CD4-positive, alpha-beta T cell (primary cell): ENCODE measurements around the gene PDE3A. TPM values are rescaled to one million over a fixed set of nuclear protein-coding genes. Genes with fewer than 3 reads are reported as not detected.

ENCODE experiments used
- ATAC-seq: fragments of 200-7000 bp; cut with Tn5 transposase; one replicate; pipeline ENCODE4 v1.10.0; 2022; ENCODE audit warnings: mild to moderate bottlenecking; ENCODE audit not compliant: poor library complexity
- CTCF ChIA-PET: fragments of 350-600 bp; sonication (Branson Sonifier 250); formaldehyde crosslinking; loops from one replicate; lab custom pipeline; 2021; ENCODE audit warnings: antibody characterized with exemption, inconsistent platforms; lab: Charles Lee
- POLR2A ChIA-PET: fragments of 350-600 bp; sonication (Branson Sonifier 250); formaldehyde crosslinking; loops from one replicate; lab custom pipeline; 2021; ENCODE audit warnings: antibody characterized with exemption, inconsistent platforms; lab: Charles Lee
- DNase-seq, 14 experiments: peaks; one replicate each; pipeline ENCODE4 v3.0.0-alpha.2; 2013 to 2020; ENCODE audit warnings: mixed read lengths in 2 of 14
- H3K27ac ChIP-seq, 2 donors: one replicate each; pipeline versions ENCODE4 v1.5.1 to v1.7.0; 2013; ENCODE audit warnings: low read length in 2 of 2, low read depth in 1 of 2, mild to moderate bottlenecking in 1 of 2
- H3K27me3 ChIP-seq, 2 experiments: 1 replicate in 1 of 2; 2 replicates in 1 of 2; pipeline versions ENCODE4 v1.6.1 to v1.7.0; 2013; ENCODE audit warnings: low read length in 2 of 2, control low read depth in 1 of 2, mild to moderate bottlenecking in 1 of 2, moderate library complexity in 1 of 2; ENCODE audit not compliant: insufficient read depth in 2 of 2, control insufficient read depth in 1 of 2
- H3K36me3 ChIP-seq: one replicate; pipeline ENCODE4 v1.6.1; 2013; ENCODE audit warnings: low read length, control low read depth; ENCODE audit not compliant: insufficient read depth
- H3K4me1 ChIP-seq: one replicate; pipeline ENCODE4 v1.6.1; 2013; ENCODE audit warnings: low read length, control low read depth; ENCODE audit not compliant: insufficient read depth
- H3K4me3 ChIP-seq: one replicate; pipeline ENCODE4 v1.5.1; 2013; ENCODE audit warnings: mild to moderate bottlenecking, low read length, moderate library complexity
- H3K9me3 ChIP-seq, 2 experiments: 1 replicate in 1 of 2; 2 replicates in 1 of 2; pipeline versions ENCODE4 v1.6.1 to v1.7.0; 2013; ENCODE audit warnings: low read length in 2 of 2, mild to moderate bottlenecking in 2 of 2, control low read depth in 1 of 2, moderate library complexity in 1 of 2; ENCODE audit not compliant: control insufficient read depth in 1 of 2, insufficient read depth in 1 of 2
- H3K27ac Mint-ChIP-seq: one replicate; pipeline ENCODE4 v1.8.0; 2020; ENCODE audit warnings: mixed read lengths
- H3K27me3 Mint-ChIP-seq: one replicate; pipeline ENCODE4 v1.8.0; 2021; ENCODE audit warnings: mixed read lengths
- H3K36me3 Mint-ChIP-seq: one replicate; pipeline ENCODE4 v1.8.0; 2021; ENCODE audit warnings: low read depth, mixed read lengths
- H3K4me1 Mint-ChIP-seq: one replicate; pipeline ENCODE4 v1.8.0; 2021; ENCODE audit warnings: low read depth, mixed read lengths
- H3K4me3 Mint-ChIP-seq: one replicate; pipeline ENCODE4 v1.8.0; 2020; ENCODE audit warnings: mild to moderate bottlenecking, mixed read lengths
- H3K9me3 Mint-ChIP-seq: one replicate; pipeline ENCODE4 v1.8.0; 2020; ENCODE audit warnings: mixed read lengths
- intact Hi-C, 2 experiments: fragments of 100-400 bp; cut with DNase I in 1 of 2; cut with micrococcal nuclease in 1 of 2; formaldehyde crosslinking; loops; one replicate each; pipeline versions ENCODE4 v1.15.1 to v1.9.0; 2023 to 2025; cut with DNase I, micrococcal nuclease
- total RNA-seq, 174 experiments: library from RNA in 2 of 174; stranded (reverse) in 2 of 174; gene quantifications; one replicate each; pipeline ENCODE4 v1.2.3 and lab custom pipeline; 2021 to 2026
- TF ChIP-seq, protein P1 (sequence below): fragments of 200-600 bp; IDR thresholded peaks from one replicate; pipeline ENCODE4 v1.8.0; 2022; ENCODE audit warnings: antibody characterized with exemption, mild to moderate bottlenecking

Gene PDE3A
- total RNA-seq, 2 experiments from 2014 or later, result not detected

- H3K36me3 Mint-ChIP-seq, result no peaks in the 10 kb centered on the region
- ATAC-seq, result no peak
- H3K4me3 Mint-ChIP-seq, result no peak overlapping the region
- H3K4me1 Mint-ChIP-seq, result no peaks in the 10 kb centered on the region
- no peaks in the 10 kb centered on the region for H3K4me1 ChIP-seq
- intact Hi-C loops, result no loop called here
- H3K9me3 Mint-ChIP-seq, result no peaks in the 10 kb centered on the region
- peaks cover 0 to 17% of the 10 kb centered on the region in 2 experiments for H3K9me3 ChIP-seq
- no peak for DNase-seq
- no peak overlapping the region for H3K27ac Mint-ChIP-seq
- no peak overlapping the region for H3K4me3 ChIP-seq
- TF ChIP-seq, protein P1, sequence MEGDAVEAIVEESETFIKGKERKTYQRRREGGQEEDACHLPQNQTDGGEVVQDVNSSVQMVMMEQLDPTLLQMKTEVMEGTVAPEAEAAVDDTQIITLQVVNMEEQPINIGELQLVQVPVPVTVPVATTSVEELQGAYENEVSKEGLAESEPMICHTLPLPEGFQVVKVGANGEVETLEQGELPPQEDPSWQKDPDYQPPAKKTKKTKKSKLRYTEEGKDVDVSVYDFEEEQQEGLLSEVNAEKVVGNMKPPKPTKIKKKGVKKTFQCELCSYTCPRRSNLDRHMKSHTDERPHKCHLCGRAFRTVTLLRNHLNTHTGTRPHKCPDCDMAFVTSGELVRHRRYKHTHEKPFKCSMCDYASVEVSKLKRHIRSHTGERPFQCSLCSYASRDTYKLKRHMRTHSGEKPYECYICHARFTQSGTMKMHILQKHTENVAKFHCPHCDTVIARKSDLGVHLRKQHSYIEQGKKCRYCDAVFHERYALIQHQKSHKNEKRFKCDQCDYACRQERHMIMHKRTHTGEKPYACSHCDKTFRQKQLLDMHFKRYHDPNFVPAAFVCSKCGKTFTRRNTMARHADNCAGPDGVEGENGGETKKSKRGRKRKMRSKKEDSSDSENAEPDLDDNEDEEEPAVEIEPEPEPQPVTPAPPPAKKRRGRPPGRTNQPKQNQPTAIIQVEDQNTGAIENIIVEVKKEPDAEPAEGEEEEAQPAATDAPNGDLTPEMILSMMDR, result no peak
- no peak overlapping the region for H3K27ac ChIP-seq
- ChIA-PET POLR2A (no interaction called here), CTCF (no interaction called here)
- no peaks in the 10 kb centered on the region for H3K36me3 ChIP-seq
- H3K27me3 ChIP-seq, result peaks cover 17 to 44% of the 10 kb centered on the region in 2 experiments
- peaks cover 56% of the 10 kb centered on the region for H3K27me3 Mint-ChIP-seq
Observed at GRCh38 chr12:20368651-20369304, 441 bp downstream of the PDE3A start.

- H3K4me3 ChIP-seq, result no peak overlapping the region
- H3K27me3 Mint-ChIP-seq, result peaks cover 59% of the 10 kb centered on the region
Observed at GRCh38 chr12:20369305-20370013, 1.1 kb downstream of the PDE3A start.

DNA sequence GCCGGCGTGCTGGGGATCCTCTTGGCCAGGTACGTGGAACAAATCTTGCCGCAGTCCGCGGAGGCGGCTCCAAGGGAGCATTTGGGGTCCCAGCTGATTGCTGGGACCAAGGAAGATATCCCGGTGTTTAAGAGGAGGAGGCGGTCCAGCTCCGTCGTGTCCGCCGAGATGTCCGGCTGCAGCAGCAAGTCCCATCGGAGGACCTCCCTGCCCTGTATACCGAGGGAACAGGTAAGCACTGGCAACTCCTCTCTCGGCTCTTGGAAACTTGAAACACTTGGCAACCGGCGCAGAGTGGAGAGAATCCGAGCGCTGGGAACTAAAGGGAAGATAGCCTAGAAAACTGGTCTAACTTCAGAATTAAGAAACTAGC lies 1.7 kb downstream of the PDE3A start:
- no peak overlapping the region for H3K27ac Mint-ChIP-seq
- DNase-seq (no peak), ATAC-seq (no peak)
- Histone ChIP-seq H3K9me3 (peaks cover 0 to 17% of the 10 kb centered on the region in 2 experiments), H3K27ac (no peak overlapping the region), H3K36me3 (no peaks in the 10 kb centered on the region), H3K4me1 (no peaks in the 10 kb centered on the region), H3K4me3 (no peak overlapping the region), H3K27me3 (peaks cover 17 to 44% of the 10 kb centered on the region in 2 experiments)
- ChIA-PET CTCF (no interaction called here), POLR2A (no interaction called here)
- H3K36me3 Mint-ChIP-seq, result no peaks in the 10 kb centered on the region
- H3K4me1 Mint-ChIP-seq, result no peaks in the 10 kb centered on the region
- no peaks in the 10 kb centered on the region for H3K9me3 Mint-ChIP-seq
- no peak overlapping the region for H3K4me3 Mint-ChIP-seq
- intact Hi-C loops, result no loop called here
- peaks cover 60% of the 10 kb centered on the region for H3K27me3 Mint-ChIP-seq
- TF ChIP-seq, protein P1, result no peak

More at GRCh38 chr12:20369305-20370013, 1.1 kb downstream of the PDE3A start:
- ATAC-seq (no peak), DNase-seq (peak in 2 of 14 experiments; percentile 3 to 10)
- no peak overlapping the region for H3K27ac Mint-ChIP-seq
- CTCF ChIA-PET, result no interaction called here
- no peak overlapping the region for H3K27ac ChIP-seq
- no peaks in the 10 kb centered on the region for H3K36me3 Mint-ChIP-seq
- intact Hi-C loops, result no loop called here
- H3K4me3 Mint-ChIP-seq, result no peak overlapping the region
- POLR2A ChIA-PET, result no interaction called here
- no peaks in the 10 kb centered on the region for H3K36me3 ChIP-seq
- no peaks in the 10 kb centered on the region for H3K9me3 Mint-ChIP-seq
- H3K4me1 ChIP-seq, result no peaks in the 10 kb centered on the region
- H3K4me1 Mint-ChIP-seq, result no peaks in the 10 kb centered on the region
- TF ChIP-seq, protein P1, result no peak
- peaks cover 0 to 17% of the 10 kb centered on the region in 2 experiments for H3K9me3 ChIP-seq
- peaks cover 17 to 44% of the 10 kb centered on the region in 2 experiments for H3K27me3 ChIP-seq
